HepG2 (cell line): ENCODE results near the gene PLD4. TPM values are rescaled to one million over a fixed set of nuclear protein-coding genes. Genes with fewer than 3 reads are reported as not detected.

Source experiments
- ARHGAP35 ChIP-seq: sonication (generic); formaldehyde crosslinking; IDR thresholded peaks from 2 replicates; pipeline ENCODE4 v1.9.0; 2022; ENCODE audit warnings: mild to moderate bottlenecking, inconsistent platforms, moderate library complexity, missing genetic modification reagents, borderline replicate concordance
- ARNT ChIP-seq: fragments of 450-650 bp; IDR thresholded peaks from 2 replicates; pipeline ENCODE4 v1.6.1; 2017
- BCLAF1 ChIP-seq: fragments of 450-650 bp; IDR thresholded peaks from 2 replicates; pipeline ENCODE4 v1.6.1; 2017; ENCODE audit warnings: mild to moderate bottlenecking
- FOXC1 ChIP-seq: sonication (generic); formaldehyde crosslinking; IDR thresholded peaks from 2 replicates; pipeline ENCODE4 v1.8.0; 2022; ENCODE audit warnings: mild to moderate bottlenecking, missing genetic modification reagents, borderline replicate concordance
- GMEB1 ChIP-seq: sonication (generic); formaldehyde crosslinking; IDR thresholded peaks from 2 replicates; pipeline ENCODE4 v1.5.1; 2020; ENCODE audit warnings: missing genetic modification reagents, mild to moderate bottlenecking, borderline replicate concordance
- HNRNPL ChIP-seq: fragments of 200-400 bp; formaldehyde crosslinking; IDR thresholded peaks from 2 replicates; pipeline ENCODE4 v1.6.1; 2017; ENCODE audit warnings: mild to moderate bottlenecking, low read depth, low read length
- SOX13 ChIP-seq, 3 experiments: fragments of 450-650 bp in 1 of 3; sonication (generic) in 1 of 3; formaldehyde crosslinking in 1 of 3; IDR thresholded peaks in 2 of 3; conservative IDR thresholded peaks in 1 of 3; 2 replicates each; pipeline versions ENCODE4 v1.5.0 to v1.6.1; 2016 to 2020; ENCODE audit warnings: antibody characterized with exemption in 1 of 3, mild to moderate bottlenecking in 1 of 3, missing compliant biosample characterization in 1 of 3, missing genetic modification reagents in 1 of 3, moderate library complexity in 1 of 3
- SP4 ChIP-seq: sonication (generic); formaldehyde crosslinking; IDR thresholded peaks from 2 replicates; pipeline ENCODE4 v1.8.1; 2023; ENCODE audit warnings: mild to moderate bottlenecking, missing genetic modification reagents
- SRSF1 ChIP-seq: fragments of 200-400 bp; formaldehyde crosslinking; optimal IDR thresholded peaks from 2 replicates; pipeline ENCODE3; 2017; ENCODE audit warnings: mild to moderate bottlenecking, low read depth, low read length, moderate library complexity
- ZBTB49 ChIP-seq: sonication (generic); formaldehyde crosslinking; IDR thresholded peaks from 2 replicates; pipeline ENCODE4 v1.4.0; 2020; ENCODE audit warnings: missing genetic modification reagents, borderline replicate concordance
- ZKSCAN5 ChIP-seq: sonication (generic); formaldehyde crosslinking; IDR thresholded peaks from 2 replicates; pipeline ENCODE4 v1.5.1; 2020; ENCODE audit warnings: mild to moderate bottlenecking, missing genetic modification reagents
- ZNF136 ChIP-seq: sonication (generic); formaldehyde crosslinking; IDR thresholded peaks from 2 replicates; pipeline ENCODE4 v1.8.1; 2022; ENCODE audit warnings: low read depth, mild to moderate bottlenecking, moderate library complexity, missing genetic modification reagents
- ZNF83 ChIP-seq: sonication (generic); formaldehyde crosslinking; IDR thresholded peaks from 2 replicates; pipeline ENCODE4 v1.4.0; 2020; ENCODE audit warnings: missing genetic modification reagents, mild to moderate bottlenecking, borderline replicate concordance
- polyA plus RNA-seq, 8 experiments: library from polyadenylated mRNA; depleted of rRNA in 3 of 8; stranded (reverse) in 7 of 8; unstranded in 1 of 8; fragments of >200 nt; fragmentation: Illumina TruSeq in 4 of 8; extraction: Trizol in 4 of 8; gene quantifications; 2 replicates each; pipeline versions ENCODE4 v1.2.1 to v1.2.3, GENCODE V29; 2011 to 2016; ENCODE audit warnings: low read depth in 4 of 8, missing spikeins in 1 of 8, mixed read lengths in 1 of 8; ENCODE audit not compliant: insufficient read depth in 1 of 8
- total RNA-seq, 5 experiments: library from RNA; depleted of rRNA; stranded (reverse); fragments of >200 nt; fragmentation: Illumina TruSeq; extraction: Trizol; gene quantifications; 2 replicates each; pipeline ENCODE4 v1.2.3, GENCODE V29; 2016; ENCODE audit warnings: low read depth in 1 of 5
- TF ChIP-seq, protein P1 (sequence below): sonication (generic); formaldehyde crosslinking; IDR thresholded peaks from 2 replicates; pipeline ENCODE4 v1.4.0; 2020; ENCODE audit warnings: mild to moderate bottlenecking, missing genetic modification reagents
- TF ChIP-seq, protein P2 (sequence below): sonication (generic); formaldehyde crosslinking; IDR thresholded peaks from 2 replicates; pipeline ENCODE4 v1.5.1; 2020; ENCODE audit warnings: mild to moderate bottlenecking, missing genetic modification reagents, borderline replicate concordance
- TF ChIP-seq, protein P3 (sequence below): sonication (generic); formaldehyde crosslinking; IDR thresholded peaks from 2 replicates; pipeline ENCODE4 v1.5.1; 2020; ENCODE audit warnings: missing genetic modification reagents, mild to moderate bottlenecking, borderline replicate concordance

PLD4 gene
- total and polyA plus RNA-seq, 2 of the 13 experiments (the other 11 are each of a cell fraction or from before 2014, with no cell fraction given): not detected

DNA sequence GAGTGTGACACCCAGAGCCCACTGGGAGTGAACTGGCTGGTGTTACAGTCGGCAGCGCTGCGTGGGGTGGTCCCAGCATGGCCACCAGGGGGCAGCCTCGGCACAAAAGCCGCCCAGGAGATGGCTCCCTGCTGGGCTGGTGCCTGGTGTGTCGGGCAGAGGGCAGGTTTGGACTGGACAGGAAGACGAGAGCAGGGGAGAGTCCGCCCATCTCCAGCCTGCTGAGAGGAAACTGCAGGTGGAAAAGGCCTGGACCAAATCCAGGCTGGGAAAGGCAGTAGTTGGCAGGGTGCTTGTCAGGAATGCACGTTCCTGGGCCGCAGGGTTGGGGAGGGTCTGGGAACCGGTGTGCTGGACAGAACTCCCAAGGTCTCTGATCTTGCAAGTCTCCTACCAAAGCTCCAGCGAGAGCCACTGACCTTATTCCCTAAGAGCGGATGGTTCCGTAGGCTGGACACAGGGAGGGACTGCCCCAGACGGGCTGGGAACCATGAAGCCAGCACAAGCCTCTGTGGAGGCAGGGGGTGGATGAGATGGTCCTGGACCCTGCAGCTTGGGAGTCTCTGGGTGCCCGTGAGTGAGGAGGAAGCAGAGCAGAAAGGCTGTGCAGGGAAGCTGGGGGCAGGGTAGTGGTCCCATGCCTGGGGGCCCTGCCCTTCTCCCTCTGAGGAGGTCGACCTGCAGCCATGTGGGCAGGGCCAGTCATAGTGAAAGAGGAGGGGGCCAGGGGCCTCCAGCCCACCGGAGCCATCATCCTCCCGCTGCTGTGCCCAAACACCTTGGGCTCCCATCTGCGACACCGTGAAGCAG lies 51.7 kb downstream of the PLD4 start (continued):
- TF ChIP-seq GMEB1 (peak; percentile 31; the same call in 1 of the 2 replicates), ZKSCAN5 (CRISPR knock-in tag) (no peak), FOXC1 (CRISPR knock-in tag) (0 out of 2 replicates have a peak, but pooled peaks have one; percentile 37), ZNF136 (peak; percentile 41; the same call in 1 of the 2 replicates), SRSF1 (peak; percentile 17), SP4 (CRISPR knock-in tag) (no peak), ZBTB49 (CRISPR knock-in tag) (no peak), HNRNPL (0 out of 2 replicates have a peak, but pooled peaks have one; percentile 41), BCLAF1 (no peak), SOX13 (IDR thresholded peaks at IDR 0.05) (no peak), SOX13 (CRISPR knock-in tag; conservative IDR thresholded peaks at IDR 0.05 in 1 of 2, IDR thresholded peaks at IDR 0.05 in 1 of 2) (no peak), ARHGAP35 (no peak), ZNF83 (no peak), ARNT (no peak)
- TF ChIP-seq, protein P1, sequence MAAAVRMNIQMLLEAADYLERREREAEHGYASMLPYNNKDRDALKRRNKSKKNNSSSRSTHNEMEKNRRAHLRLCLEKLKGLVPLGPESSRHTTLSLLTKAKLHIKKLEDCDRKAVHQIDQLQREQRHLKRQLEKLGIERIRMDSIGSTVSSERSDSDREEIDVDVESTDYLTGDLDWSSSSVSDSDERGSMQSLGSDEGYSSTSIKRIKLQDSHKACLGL (CRISPR knock-in tag): no peak
- TF ChIP-seq, protein P2, sequence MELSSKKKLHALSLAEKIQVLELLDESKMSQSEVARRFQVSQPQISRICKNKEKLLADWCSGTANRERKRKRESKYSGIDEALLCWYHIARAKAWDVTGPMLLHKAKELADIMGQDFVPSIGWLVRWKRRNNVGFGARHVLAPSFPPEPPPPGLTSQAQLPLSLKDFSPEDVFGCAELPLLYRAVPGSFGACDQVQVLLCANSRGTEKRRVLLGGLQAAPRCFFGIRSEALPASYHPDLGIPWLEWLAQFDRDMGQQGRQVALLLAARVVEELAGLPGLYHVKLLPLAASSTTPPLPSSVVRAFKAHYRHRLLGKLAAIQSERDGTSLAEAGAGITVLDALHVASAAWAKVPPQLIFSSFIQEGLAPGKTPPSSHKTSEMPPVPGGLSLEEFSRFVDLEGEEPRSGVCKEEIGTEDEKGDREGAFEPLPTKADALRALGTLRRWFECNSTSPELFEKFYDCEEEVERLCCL (CRISPR knock-in tag): no peak
- TF ChIP-seq, protein P3, sequence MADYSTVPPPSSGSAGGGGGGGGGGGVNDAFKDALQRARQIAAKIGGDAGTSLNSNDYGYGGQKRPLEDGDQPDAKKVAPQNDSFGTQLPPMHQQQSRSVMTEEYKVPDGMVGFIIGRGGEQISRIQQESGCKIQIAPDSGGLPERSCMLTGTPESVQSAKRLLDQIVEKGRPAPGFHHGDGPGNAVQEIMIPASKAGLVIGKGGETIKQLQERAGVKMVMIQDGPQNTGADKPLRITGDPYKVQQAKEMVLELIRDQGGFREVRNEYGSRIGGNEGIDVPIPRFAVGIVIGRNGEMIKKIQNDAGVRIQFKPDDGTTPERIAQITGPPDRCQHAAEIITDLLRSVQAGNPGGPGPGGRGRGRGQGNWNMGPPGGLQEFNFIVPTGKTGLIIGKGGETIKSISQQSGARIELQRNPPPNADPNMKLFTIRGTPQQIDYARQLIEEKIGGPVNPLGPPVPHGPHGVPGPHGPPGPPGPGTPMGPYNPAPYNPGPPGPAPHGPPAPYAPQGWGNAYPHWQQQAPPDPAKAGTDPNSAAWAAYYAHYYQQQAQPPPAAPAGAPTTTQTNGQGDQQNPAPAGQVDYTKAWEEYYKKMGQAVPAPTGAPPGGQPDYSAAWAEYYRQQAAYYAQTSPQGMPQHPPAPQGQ: no peak
